GM19023 (cell line): ENCODE results near the gene DNAH12.
"Not testable (repeated sequence)": the region's sequence is repeated elsewhere in the genome, so short reads cannot be mapped to it uniquely, and the experiment has no call there.

ENCODE experiments used
- ATAC-seq: cut with Tn5 transposase; IDR thresholded peaks from one replicate; pipeline ENCODE4 v1.9.1; 2021; ENCODE audit warnings: mild to moderate bottlenecking, moderate library complexity; ENCODE audit not compliant: unreplicated experiment

Gene DNAH12

GRCh38 chr3:57530071-57530608, 14.0 kb downstream of the DNAH12 start:
- ATAC-seq: no peak

- ATAC-seq: no peak
These were observed 25.7 kb downstream of the DNAH12 start for GRCh38 chr3:57518276-57518915.

GRCh38 chr3:57512166-57512565, 32.0 kb downstream of the DNAH12 start:
- ATAC-seq: no peak

GRCh38 chr3:57505901-57506300, 38.2 kb downstream of the DNAH12 start:
- ATAC-seq: no peak

DNA sequence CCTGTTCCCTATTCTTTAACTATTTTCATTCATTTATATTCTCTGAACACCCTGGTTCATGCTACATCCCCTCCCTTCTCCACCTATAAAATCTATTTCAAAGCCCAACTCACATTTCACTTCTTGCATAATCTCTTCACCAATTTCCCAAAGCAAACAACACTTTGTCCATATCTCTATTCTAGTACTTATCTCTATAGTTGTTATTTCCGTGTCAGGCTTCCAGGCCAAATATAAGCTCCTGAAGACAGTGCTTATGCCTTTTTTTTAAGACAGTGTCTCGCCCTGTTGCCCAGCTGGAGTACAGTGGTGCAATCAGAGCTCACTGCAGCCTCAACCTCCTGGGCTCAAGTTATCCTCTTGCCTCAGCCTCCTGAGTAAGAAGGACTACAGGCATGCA, 43.6 kb downstream of the DNAH12 start:
- no peak for ATAC-seq

GRCh38 chr3:57497904-57498303, 46.2 kb downstream of the DNAH12 start:
- no peak for ATAC-seq

DNA sequence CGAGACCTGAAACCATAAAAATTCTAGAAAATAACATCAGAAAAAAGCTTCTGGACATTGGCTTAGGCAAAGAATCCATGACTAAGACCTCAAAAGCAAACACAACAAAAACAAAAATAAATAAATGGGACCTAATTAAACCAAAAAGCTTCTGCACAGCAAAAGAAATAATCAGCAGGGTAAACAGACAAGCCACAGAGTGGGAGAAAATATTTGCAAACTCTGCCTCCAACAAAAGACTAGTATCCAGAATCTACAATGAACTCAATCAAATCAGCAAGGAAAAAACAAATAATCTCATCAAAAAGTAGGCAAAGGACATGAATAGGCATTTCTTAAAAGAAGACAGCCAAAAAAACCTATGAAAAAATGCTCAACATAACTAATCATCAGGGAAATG, 59.6 kb downstream of the DNAH12 start:
- no peak for ATAC-seq

DNA sequence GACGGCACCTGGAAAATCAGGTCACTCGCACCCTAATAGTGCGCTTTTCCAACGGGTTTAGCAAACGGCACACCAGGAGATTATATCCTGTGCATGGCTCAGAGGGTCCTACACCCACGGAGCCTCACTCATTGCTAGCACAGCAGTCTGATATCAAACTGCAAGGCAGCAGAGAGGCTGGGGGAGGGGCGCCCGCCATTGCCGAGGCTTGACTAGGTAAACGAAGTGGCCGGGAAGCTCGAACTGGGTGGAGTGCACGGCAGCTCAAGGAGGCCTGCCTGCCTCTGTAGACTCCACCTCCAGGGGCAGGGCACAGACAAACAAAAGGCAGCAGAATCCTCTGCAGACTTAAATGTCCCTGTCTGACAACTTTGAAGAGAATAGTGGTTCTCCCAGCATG, 67.0 kb downstream of the DNAH12 start:
- ATAC-seq: not testable (repeated sequence)

GRCh38 chr3:57464801-57465200, 79.3 kb downstream of the DNAH12 start:
- no peak for ATAC-seq

GRCh38 chr3:57464011-57464410, 80.1 kb downstream of the DNAH12 start:
- ATAC-seq: no peak

- no peak for ATAC-seq
These were observed 92.8 kb downstream of the DNAH12 start for GRCh38 chr3:57451150-57451846.

DNA sequence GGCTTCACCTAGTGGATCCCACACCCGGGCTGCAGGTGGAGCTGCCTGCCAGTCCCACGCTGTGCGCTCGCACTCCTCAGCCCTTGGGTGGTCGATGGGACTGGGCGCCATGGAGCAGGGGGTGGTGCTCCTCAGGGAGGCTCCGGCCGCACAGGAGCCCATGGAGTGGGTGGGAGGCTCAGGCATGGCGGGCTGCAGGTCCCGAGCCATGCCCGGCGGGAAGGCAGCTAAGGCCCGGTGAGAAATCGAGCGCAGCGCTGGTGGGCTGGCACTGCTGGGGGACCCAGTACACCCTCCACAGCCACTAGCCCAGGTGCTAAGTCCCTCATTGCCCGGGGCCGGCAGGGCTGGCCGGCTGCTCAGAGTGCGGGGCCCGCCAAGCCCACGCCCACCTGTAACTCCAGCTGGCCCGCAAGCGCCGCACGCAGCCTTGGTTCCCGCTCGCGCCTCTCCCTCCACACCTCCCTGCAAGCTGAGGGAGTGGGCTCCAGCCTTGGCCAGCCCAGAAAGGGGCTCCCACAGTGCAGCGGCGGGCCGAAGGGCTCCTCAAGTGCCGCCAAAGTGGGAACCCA, 94.8 kb downstream of the DNAH12 start:
- not testable (repeated sequence) for ATAC-seq

- ATAC-seq: not testable (repeated sequence)
These were observed 95.7 kb downstream of the DNAH12 start for GRCh38 chr3:57448489-57448888.

DNA sequence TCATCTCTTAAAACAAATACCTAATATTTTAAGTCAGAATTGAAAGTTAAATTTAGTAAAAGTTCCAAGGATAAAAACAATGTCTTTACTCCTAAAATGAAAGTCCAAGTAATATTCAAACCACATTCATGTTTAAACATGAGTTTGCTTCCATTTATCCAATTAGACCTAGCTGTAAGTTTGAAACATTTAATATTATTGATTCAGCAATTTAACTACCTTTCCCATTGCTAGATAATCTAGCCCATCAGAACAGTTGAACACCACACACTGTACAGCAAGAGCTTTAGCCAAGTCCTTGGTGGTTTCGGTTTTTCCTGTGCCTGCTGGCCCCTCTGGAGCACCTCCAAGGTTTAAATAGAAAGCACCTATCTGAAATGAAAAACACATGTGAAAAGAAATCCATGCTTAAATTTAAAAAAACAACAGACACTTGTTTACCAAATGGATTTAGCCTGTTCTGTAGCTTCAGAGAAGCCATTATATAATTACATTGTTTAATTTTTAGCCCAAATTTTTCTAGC, 97.8 kb downstream of the DNAH12 start:
- ATAC-seq: no peak

- no peak for ATAC-seq
These were observed 99.7 kb downstream of the DNAH12 start for GRCh38 chr3:57444469-57444868.

- ATAC-seq: not testable (repeated sequence)
These were observed 104.0 kb downstream of the DNAH12 start for GRCh38 chr3:57440144-57440543.

- not testable (repeated sequence) for ATAC-seq
These were observed 105.7 kb downstream of the DNAH12 start for GRCh38 chr3:57438460-57438859.

DNA sequence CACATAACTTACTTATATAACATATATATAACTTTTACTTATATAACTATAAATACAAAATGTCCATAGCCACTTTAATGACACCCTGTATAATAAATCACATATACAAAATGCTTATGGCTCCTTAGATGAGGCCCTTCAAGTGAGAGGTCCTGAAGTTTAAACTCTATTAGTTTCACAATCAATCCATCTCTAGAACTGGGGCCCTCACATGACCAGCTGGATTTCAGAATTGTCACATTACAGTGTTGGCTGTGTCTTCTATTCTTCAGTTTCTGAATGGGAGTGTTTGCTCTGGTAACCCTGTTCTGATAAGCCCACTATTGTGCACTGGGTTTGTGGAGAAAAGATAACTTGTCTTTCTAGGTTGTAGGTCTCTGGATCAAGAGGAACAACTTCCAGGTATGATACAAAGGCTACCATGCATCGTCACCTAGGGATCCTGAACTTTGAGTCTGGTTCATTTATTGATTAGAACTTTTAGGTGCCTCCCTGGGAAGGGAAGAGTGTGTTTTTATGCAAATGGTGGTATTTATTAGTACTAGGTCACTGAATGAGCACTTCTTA, 107.9 kb downstream of the DNAH12 start:
- ATAC-seq: no peak

DNA sequence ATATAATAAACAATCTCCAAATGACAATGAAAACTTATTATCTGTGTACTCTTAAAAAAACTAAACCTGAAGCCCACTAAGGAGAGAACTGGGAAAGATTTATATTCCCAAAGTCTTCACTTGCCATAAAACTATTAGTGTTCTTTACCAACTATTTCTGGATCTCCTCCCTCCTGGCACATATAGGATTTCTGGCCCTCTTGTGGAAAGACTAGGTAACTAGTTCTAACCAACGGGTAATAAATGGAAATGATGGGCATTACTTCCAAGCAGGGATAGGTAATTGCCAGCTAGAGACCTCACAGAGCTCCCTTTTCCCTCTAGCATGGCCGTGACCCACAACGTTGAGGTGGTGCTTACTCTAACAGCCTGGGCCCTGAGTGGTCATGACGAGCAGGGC, 110.1 kb downstream of the DNAH12 start:
- ATAC-seq: no peak

- no peak for ATAC-seq
These were observed 120.8 kb downstream of the DNAH12 start for GRCh38 chr3:57423335-57423734.

GRCh38 chr3:57421336-57421735, 122.8 kb downstream of the DNAH12 start:
- ATAC-seq: no peak
